Peyer's patch (tissue), 4 donors: ENCODE data around the gene MAST4. TPM values are rescaled to one million over a fixed set of nuclear protein-coding genes. Genes with fewer than 3 reads are reported as not detected.
A peak's percentile ranks its signal among the peaks of the same experiment; 100 is the strongest.

Experiments used
- DNase-seq, 3 donors: peaks; one replicate each; pipeline ENCODE4 v3.0.0-alpha.2; 2017 to 2019
- H3K27ac ChIP-seq, 4 donors: fragments of 200-600 bp; sonication (generic); one replicate each; pipeline ENCODE4 v1.5.1; 2016 to 2019
- H3K27me3 ChIP-seq, 2 donors: fragments of 200-600 bp; sonication (generic); one replicate each; pipeline ENCODE4 v1.5.1; 2019
- H3K36me3 ChIP-seq, 3 donors: fragments of 200-600 bp; sonication (generic); one replicate each; pipeline ENCODE4 v1.5.1; 2016 to 2019
- H3K4me1 ChIP-seq, 4 donors: fragments of 200-600 bp; sonication (generic); one replicate each; pipeline ENCODE4 v1.5.1; 2016 to 2019
- H3K4me3 ChIP-seq, 4 donors: fragments of 200-600 bp; sonication (generic); 1 replicate in 3 of 4; 2 replicates in 1 of 4; pipeline ENCODE4 v1.5.1; 2016 to 2019; ENCODE audit warnings: mild to moderate bottlenecking in 1 of 4
- H3K9me3 ChIP-seq, 4 donors: fragments of 200-600 bp; sonication (generic); one replicate each; pipeline ENCODE4 v1.5.1; 2016 to 2019; ENCODE audit warnings: mild to moderate bottlenecking in 1 of 4
- CTCF ChIP-seq, 6 experiments: fragments of 450-650 bp in 4 of 6; fragments of 200-600 bp in 2 of 6; sonication (generic) in 1 of 6; IDR thresholded peaks; one replicate each; pipeline ENCODE4 v1.5.1; 2017 to 2019; ENCODE audit warnings: antibody characterized with exemption in 6 of 6, mild to moderate bottlenecking in 3 of 6, moderate library complexity in 1 of 6
- POLR2A ChIP-seq, 2 donors: fragments of 450-650 bp; IDR thresholded peaks; one replicate each; pipeline ENCODE4 v1.5.1; 2017; ENCODE audit warnings: antibody characterized with exemption in 2 of 2, mild to moderate bottlenecking in 2 of 2, moderate library complexity in 2 of 2
- total RNA-seq, 4 donors: library from RNA; depleted of rRNA; stranded (reverse); fragments of >200 nt; gene quantifications; one replicate each; pipeline ENCODE4 v1.1.0, GENCODE V29; 2016

Gene MAST4
- total RNA-seq, 4 donors from 2014 or later = 20.2 to 23.1 (median 21.4) TPM

GRCh38 chr5:66807743-66808142, 211.6 kb downstream of the MAST4 start:
- peak in 4 of 6 experiments; percentile 12 to 43 (median 36) for TF ChIP-seq CTCF (IDR thresholded peaks at IDR 0.05)
- TF ChIP-seq POLR2A (IDR thresholded peaks at IDR 0.05) = no peak
- no peak for DNase-seq
- Histone ChIP-seq H3K4me3 (no peak overlapping the region), H3K36me3 (no peaks in the 10 kb centered on the region), H3K27me3 (no peaks in the 10 kb centered on the region), H3K4me1 (no peaks in the 10 kb centered on the region), H3K9me3 (no peaks in the 10 kb centered on the region), H3K27ac (no peak overlapping the region)

- Histone ChIP-seq H3K27ac (no peak overlapping the region), H3K4me3 (no peak overlapping the region), H3K36me3 (no peaks in the 10 kb centered on the region), H3K9me3 (no peaks in the 10 kb centered on the region), H3K4me1 (no peaks in the 10 kb centered on the region), H3K27me3 (no peaks in the 10 kb centered on the region)
- DNase-seq = no peak
- no peak for TF ChIP-seq POLR2A (IDR thresholded peaks at IDR 0.05)
- TF ChIP-seq CTCF (IDR thresholded peaks at IDR 0.05) = no peak
Measured at GRCh38 chr5:66808663-66809062, 212.5 kb downstream of the MAST4 start.

GRCh38 chr5:66810151-66810550, 214.0 kb downstream of the MAST4 start:
- no peak for DNase-seq
- Histone ChIP-seq H3K4me1 (no peaks in the 10 kb centered on the region), H3K4me3 (no peak overlapping the region), H3K27ac (no peak overlapping the region), H3K27me3 (no peaks in the 10 kb centered on the region), H3K9me3 (no peaks in the 10 kb centered on the region), H3K36me3 (no peaks in the 10 kb centered on the region)
- no peak for TF ChIP-seq POLR2A (IDR thresholded peaks at IDR 0.05)
- TF ChIP-seq CTCF (IDR thresholded peaks at IDR 0.05) = no peak

- TF ChIP-seq POLR2A (IDR thresholded peaks at IDR 0.05) (no peak), CTCF (IDR thresholded peaks at IDR 0.05) (no peak)
- Histone ChIP-seq H3K36me3 (no peaks in the 10 kb centered on the region), H3K9me3 (no peaks in the 10 kb centered on the region), H3K4me3 (no peak overlapping the region), H3K27ac (no peak overlapping the region), H3K27me3 (no peaks in the 10 kb centered on the region), H3K4me1 (no peaks in the 10 kb centered on the region)
- no peak for DNase-seq
Measured at GRCh38 chr5:66810848-66811261, 214.7 kb downstream of the MAST4 start.

GRCh38 chr5:66812291-66812690, 216.1 kb downstream of the MAST4 start:
- Histone ChIP-seq H3K4me3 (no peak overlapping the region), H3K36me3 (no peaks in the 10 kb centered on the region), H3K27me3 (no peaks in the 10 kb centered on the region), H3K27ac (no peak overlapping the region), H3K9me3 (no peaks in the 10 kb centered on the region), H3K4me1 (no peaks in the 10 kb centered on the region)
- TF ChIP-seq CTCF (IDR thresholded peaks at IDR 0.05) = no peak
- TF ChIP-seq POLR2A (IDR thresholded peaks at IDR 0.05) = no peak
- DNase-seq = no peak

GRCh38 chr5:66813306-66813705, 217.1 kb downstream of the MAST4 start:
- Histone ChIP-seq H3K36me3 (no peaks in the 10 kb centered on the region), H3K4me3 (no peak overlapping the region), H3K9me3 (no peaks in the 10 kb centered on the region), H3K27me3 (no peaks in the 10 kb centered on the region), H3K4me1 (no peaks in the 10 kb centered on the region), H3K27ac (no peak overlapping the region)
- no peak for TF ChIP-seq CTCF (IDR thresholded peaks at IDR 0.05)
- TF ChIP-seq POLR2A (IDR thresholded peaks at IDR 0.05) = no peak
- no peak for DNase-seq
